ENCODE measurements around the gene ZSCAN21.
A peak's percentile ranks its signal among the peaks of the same experiment; 100 is the strongest.

The ZSCAN21 gene

GRCh38 chr7:100079024-100079560, 29.5 kb downstream of the ZSCAN21 start:
- no peak for DNase-seq

GRCh38 chr7:100080907-100081534, 31.4 kb downstream of the ZSCAN21 start:
- no peak for DNase-seq

DNA sequence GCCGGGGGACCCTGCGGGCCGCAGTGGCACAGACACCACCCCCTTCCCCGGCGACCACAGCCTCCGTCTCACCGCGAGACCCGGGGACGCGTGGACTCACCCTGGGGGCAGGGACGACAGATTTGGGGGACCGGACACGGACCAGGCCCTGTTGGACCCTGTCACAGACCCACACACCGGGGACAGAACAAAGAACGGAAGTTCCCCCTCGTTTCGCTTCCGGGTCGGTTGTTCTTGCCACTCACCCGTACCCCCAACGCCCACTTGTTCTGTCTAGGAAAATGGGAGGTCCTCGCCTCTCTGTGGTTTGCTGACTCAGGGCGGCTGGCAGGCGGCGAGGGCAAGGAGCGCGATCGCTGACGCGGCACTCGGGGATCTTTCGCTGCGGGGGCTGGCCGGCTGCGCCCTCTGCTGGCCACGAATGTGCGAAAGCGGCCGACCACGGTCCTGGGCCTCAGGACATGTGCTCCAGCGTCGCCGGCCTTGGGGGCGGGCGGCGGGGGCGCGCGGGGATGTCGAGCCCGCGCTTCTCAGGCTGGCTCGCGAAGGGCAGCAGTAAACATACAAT, 32.0 kb downstream of the ZSCAN21 start, which contains the start of gene ZNF3:
Gene ZNF3 (minus strand): TSS at position 189 of the 568 bp plus-strand sequence. CDS start 4,366 bp downstream, outside the sequence.
- DNase-seq: peak; percentile 97

- no peak for DNase-seq
These were observed 33.4 kb downstream of the ZSCAN21 start for GRCh38 chr7:100082978-100083377.

- DNase-seq: no peak
These were observed 35.9 kb downstream of the ZSCAN21 start for GRCh38 chr7:100085515-100085914.

DNA sequence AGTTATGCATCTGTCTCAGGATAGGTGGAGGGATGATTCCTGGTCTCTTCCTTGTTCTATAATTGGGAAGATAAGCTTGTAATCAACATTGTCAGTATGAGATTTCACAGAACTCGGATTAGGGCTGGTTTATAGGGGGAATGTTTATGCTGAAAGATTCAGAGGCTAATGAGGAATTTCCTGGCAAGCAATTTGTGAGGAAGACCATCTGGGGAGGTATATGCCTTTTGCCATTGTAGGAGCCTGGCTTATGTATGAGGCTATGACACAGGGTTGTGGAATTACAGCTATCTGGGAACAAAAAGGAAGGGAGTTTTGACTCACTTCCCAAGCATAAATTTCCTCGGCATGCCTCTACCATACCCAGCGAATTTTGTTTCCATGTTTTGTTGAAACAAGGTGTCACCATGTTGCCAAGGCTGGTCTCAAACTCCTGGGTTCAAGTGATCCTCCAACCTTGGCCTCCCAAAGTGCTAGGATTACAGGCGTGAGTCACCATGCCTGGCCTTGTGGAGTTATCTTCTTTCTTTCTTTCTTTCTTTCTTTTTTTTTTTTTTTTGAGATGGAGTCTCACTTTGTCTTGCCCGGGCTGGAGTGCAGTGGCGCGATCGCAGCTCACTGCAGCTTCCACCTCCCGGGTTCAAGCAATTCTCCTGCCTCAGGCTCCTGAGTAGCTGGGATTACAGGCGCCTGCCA, 37.6 kb downstream of the ZSCAN21 start:
- DNase-seq: no peak

GRCh38 chr7:100088095-100088620, 38.6 kb downstream of the ZSCAN21 start:
- no peak for DNase-seq

DNA sequence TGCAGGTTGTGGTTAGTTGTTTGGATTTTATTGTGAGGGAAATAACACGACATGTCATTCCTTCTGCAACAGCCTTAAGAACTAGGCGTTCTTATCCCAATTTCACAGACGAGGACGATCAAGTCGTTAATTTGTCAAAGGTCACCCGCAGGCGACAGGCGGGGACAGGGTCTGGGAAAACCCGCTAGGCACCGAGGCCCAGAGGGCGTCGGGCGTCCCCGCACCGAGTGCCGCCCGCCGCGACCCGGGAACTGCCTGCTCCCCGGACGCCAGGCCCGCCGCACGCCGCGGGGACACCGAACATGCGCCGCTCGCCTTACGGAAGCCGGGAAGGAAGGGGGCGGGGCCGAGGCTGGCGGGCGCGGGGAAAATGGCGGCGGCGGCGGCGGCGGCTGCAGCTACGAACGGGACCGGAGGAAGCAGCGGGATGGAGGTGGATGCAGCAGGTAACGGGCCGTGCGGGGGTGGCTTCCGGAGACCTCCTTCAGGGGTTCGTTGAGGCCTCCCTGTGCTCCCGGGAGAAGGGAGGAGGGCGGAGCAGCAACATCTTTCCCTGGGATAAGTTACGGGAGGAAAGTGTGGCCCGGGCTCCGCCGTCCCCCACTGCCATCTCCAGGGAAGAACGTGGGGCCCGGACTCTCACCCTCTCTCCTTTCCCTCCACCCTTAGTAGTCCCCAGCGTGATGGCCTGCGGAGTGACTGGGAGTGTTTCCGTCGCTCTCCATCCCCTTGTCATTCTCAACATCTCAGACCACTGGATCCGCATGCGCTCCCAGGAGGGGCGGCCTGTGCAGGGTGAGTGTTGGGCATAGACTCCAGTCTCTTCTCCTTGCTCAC, 39.3 kb downstream of the ZSCAN21 start, which contains the start of gene COPS6:
Gene COPS6 (plus strand): TSS at position 349 of the 837 bp plus-strand sequence. CDS start 22 bp downstream, at position 371.
- DNase-seq: peak; percentile 89

- no peak for DNase-seq
These were observed 40.1 kb downstream of the ZSCAN21 start for GRCh38 chr7:100089458-100090196.

- no peak for DNase-seq
These were observed 41.2 kb downstream of the ZSCAN21 start for GRCh38 chr7:100090527-100091410.

- no peak for DNase-seq
These were observed 42.0 kb downstream of the ZSCAN21 start for GRCh38 chr7:100091411-100092181.

GRCh38 chr7:100093054-100093453, 43.5 kb downstream of the ZSCAN21 start:
- no peak for DNase-seq

- DNase-seq: no peak
These were observed 43.9 kb downstream of the ZSCAN21 start for GRCh38 chr7:100093498-100093897.

DNA sequence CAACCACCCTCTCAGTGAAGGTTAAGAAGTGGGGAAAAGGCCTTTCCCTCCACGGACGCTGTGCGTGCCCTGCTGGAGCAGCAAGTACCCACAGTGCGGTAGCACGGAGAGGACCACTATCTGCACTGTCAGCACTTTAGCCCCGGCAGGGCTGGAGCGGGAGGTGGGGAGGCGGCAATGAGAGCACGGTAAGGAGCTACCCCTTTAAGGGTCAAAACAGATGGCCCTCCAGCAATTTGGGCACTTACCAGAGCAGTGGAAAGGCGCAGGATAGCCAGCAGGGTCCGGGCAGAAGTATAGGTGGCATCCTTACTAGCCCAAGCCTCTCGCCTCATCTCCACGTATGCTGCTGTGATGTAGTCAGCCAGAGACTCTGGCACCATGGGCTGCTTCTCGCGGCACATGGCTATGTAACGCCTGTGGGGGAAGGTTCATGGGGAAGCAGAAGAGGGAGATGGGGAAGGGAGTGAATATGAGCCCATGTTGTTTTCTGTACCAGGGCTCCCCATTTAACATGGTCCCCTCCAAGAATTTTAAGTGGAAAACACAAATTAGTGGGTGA, 44.4 kb downstream of the ZSCAN21 start:
- no peak for DNase-seq

GRCh38 chr7:100095289-100095688, 45.7 kb downstream of the ZSCAN21 start:
- DNase-seq: no peak

DNA sequence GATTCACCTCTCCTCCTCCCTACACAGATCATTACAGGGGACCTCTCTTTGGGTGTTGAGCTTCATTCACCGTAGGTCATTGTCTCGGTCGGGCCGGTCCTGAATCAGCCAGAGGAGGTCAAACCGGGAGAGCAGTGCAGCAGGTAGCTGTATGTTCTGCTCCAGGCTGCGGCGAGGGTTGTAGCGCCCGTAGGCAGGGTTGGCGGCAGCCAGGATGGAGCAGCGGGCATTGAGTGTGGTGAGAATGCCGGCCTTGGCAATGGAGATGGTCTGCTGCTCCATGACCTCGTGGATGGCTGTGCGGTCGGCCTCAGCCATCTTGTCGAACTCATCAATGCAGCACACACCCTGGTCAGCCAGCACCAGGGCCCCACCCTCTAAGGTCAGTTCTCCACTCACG, 46.1 kb downstream of the ZSCAN21 start:
- DNase-seq: no peak

GRCh38 chr7:100098913-100099312, 49.3 kb downstream of the ZSCAN21 start:
- DNase-seq: no peak

DNA sequence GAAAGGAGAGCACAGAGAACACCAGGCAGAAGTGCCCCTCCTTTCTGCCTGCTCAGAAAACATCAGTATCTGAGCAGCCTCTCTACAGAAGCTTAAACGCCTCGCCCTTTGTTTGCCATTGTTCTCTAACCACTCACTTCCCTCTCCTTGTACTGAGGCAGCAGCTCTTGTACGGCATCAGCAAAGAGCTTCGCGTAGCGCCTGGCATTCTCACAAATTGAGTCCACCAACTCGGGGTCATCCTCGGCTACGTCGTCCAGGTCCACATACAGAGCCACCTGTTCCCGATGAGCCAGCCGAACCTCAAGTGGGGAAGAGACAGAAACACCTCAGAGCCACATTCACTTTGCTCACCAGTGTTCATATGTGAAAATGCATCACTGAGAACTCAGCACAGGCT, 49.9 kb downstream of the ZSCAN21 start:
- DNase-seq: no peak

- DNase-seq: peak; percentile 79 to 80
These were observed 50.9 kb downstream of the ZSCAN21 start for GRCh38 chr7:100100420-100101015.
